ENCODE data around the gene CDKN2C.

DNA sequence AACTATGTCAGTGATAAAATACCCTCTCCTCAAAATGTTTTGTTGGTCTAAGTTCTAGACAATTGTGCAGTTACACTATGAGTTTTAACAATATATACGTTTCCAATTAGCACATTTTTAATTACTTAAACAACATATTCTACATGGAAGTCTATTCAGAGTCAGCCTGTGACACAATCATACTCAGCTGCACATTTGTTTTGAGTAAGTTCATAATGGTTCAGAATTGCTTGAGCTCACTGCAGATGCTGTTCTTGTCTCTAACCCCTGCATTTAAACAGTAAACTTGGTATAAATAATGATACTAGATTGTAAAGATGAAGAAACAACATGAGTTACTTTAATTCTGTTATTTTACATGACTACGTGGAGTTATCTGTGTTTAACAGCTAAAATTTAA lies 30.6 kb downstream of the CDKN2C start:
- no peak for TF ChIP-seq POLR2A (IDR thresholded peaks at IDR 0.05)
- TF ChIP-seq, protein P1, sequence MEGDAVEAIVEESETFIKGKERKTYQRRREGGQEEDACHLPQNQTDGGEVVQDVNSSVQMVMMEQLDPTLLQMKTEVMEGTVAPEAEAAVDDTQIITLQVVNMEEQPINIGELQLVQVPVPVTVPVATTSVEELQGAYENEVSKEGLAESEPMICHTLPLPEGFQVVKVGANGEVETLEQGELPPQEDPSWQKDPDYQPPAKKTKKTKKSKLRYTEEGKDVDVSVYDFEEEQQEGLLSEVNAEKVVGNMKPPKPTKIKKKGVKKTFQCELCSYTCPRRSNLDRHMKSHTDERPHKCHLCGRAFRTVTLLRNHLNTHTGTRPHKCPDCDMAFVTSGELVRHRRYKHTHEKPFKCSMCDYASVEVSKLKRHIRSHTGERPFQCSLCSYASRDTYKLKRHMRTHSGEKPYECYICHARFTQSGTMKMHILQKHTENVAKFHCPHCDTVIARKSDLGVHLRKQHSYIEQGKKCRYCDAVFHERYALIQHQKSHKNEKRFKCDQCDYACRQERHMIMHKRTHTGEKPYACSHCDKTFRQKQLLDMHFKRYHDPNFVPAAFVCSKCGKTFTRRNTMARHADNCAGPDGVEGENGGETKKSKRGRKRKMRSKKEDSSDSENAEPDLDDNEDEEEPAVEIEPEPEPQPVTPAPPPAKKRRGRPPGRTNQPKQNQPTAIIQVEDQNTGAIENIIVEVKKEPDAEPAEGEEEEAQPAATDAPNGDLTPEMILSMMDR (IDR thresholded peaks at IDR 0.05), result no peak

Data from heart left ventricle (tissue), 13 donors.